Spinal cord (tissue), 10 donors: ENCODE data around the gene ATG4D. TPM values are rescaled to one million over a fixed set of nuclear protein-coding genes. Genes with fewer than 3 reads are reported as not detected.

ENCODE experiments used
- DNase-seq, 6 donors: peaks; one replicate each; pipeline versions ENCODE4 v3.0.0 to v3.0.0-alpha.2; 2013 to 2015; ENCODE audit warnings: low spot score in 6 of 6, low read depth in 4 of 6
- H3K27ac ChIP-seq: one replicate; pipeline ENCODE4 v1.5.1; 2013; ENCODE audit warnings: low read depth, low read length, control low read depth
- H3K27me3 ChIP-seq: one replicate; pipeline ENCODE4 v1.6.1; 2013; ENCODE audit warnings: low read length; ENCODE audit not compliant: control insufficient read depth, insufficient read depth
- H3K36me3 ChIP-seq: one replicate; pipeline ENCODE4 v1.6.1; 2013; ENCODE audit warnings: low read length; ENCODE audit not compliant: control insufficient read depth, insufficient read depth
- H3K4me1 ChIP-seq: one replicate; pipeline ENCODE4 v1.6.1; 2013; ENCODE audit warnings: low read length; ENCODE audit not compliant: control insufficient read depth, insufficient read depth
- H3K4me3 ChIP-seq: one replicate; pipeline ENCODE4 v1.5.1; 2013; ENCODE audit warnings: low read depth, low read length, control low read depth
- H3K9me3 ChIP-seq: one replicate; pipeline ENCODE4 v1.6.1; 2013; ENCODE audit warnings: low read length; ENCODE audit not compliant: control insufficient read depth, insufficient read depth
- WGBS: methylation state at CpG from one replicate; pipeline ENCODE4 v1.1.5; 2013; ENCODE audit warnings: missing lambda C conversion rate; ENCODE audit not compliant: insufficient coverage; 5-methylcytosine and 5-hydroxymethylcytosine counted together
- polyA plus RNA-seq, 2 donors: library from polyadenylated mRNA; unstranded; fragments of 120-200 nt; gene quantifications; one replicate each; pipeline ENCODE4 v1.2.1, GENCODE V29; 2013; ENCODE audit not compliant: insufficient read length in 2 of 2
- total RNA-seq, 2 donors: library from RNA; depleted of rRNA in 1 of 2; stranded (reverse); fragments of 120-200 nt in 1 of 2; fragments of >200 nt in 1 of 2; gene quantifications; one replicate each; pipeline versions ENCODE4 v1.2.3 to v1.2.4, GENCODE V29; 2013 to 2014
- donor health status: healthy.

ATG4D gene
- total and polyA plus RNA-seq, 4 donors = 10.6 to 43.9 (median 31.3) TPM

DNA sequence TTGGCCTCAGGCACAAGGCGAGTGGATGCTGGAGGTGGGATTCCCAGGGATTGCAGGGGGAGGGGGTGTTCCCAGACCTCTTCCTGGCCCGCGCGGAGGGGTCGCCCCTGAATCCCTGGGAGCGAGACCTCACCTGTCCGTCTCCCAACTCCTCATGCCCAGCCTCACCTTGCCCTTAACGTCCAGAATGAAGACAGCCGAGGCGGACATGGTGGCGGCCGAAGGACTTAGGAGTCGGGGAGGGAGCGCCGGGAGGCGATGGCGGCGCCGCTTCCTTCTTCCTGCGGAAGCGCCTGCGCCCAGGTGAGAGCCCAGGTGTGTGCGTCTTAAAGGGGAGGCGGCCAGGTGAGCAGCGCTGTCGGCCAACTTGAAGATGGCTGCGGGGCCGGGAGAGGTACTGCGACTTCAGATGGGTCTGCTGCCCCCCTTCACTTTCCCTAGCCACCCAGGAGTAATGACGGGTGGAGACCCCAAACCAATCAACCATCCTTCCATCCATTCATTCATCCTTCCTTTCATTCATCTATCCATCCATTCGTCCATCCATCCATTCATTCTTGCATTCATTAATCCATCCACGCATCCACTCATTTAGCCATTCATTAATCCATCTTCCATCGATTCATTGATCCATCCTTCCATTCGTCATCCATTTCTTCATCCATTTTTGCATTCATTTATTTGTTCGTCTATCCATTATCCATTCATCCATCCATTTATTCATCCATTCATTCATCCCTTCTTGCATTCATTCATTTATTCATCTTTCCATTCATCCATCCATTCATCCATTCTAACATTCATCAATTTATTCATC is 43.5 kb downstream of the ATG4D start, which contains the start of gene AP1M2:
TSS of gene AP1M2 (minus strand) at position 291 of the 817 bp plus-strand sequence. CDS start at position 210, 81 bp downstream.
- H3K27ac ChIP-seq = no peak within 1 kb of the TSS

DNA sequence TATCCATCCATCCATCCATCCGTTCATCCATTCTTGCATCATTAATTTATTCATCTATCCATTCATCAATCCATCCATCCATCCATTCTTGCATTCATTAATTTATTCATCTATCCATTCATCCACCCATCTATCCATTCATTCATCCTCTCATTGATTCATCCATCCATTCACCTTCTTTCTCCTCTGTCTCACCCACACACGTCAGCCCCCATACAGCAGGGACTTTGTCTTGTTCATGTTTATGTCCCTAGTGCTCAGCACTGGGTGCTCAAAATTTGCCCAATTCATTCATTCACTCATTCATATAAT is 44.1 kb downstream of the ATG4D start:
- Histone ChIP-seq H3K9me3 (no peaks in the 10 kb centered on the region), H3K27me3 (peaks cover 30% of the 10 kb centered on the region), H3K36me3 (no peaks in the 10 kb centered on the region), H3K4me1 (peaks cover 5% of the 10 kb centered on the region), H3K27ac (no peak overlapping the region), H3K4me3 (no peak overlapping the region)
- DNase-seq = no peak
- WGBS = 100% methylated on average over 1 of the region's 2 CpGs

More for the DNA sequence above, 43.5 kb downstream of the ATG4D start, which contains the start of gene AP1M2:
- Histone ChIP-seq H3K27me3 (peaks cover 30% of the 10 kb centered on the region), H3K4me3 (no peak within 1 kb of the TSS), H3K36me3 (no peaks in the 10 kb centered on the region), H3K9me3 (no peaks in the 10 kb centered on the region), H3K4me1 (peaks cover 5% of the 10 kb centered on the region)
- no peak for DNase-seq
- 14% methylated on average over 33 of the region's 35 CpGs for WGBS

- no peaks in the 10 kb centered on the region for H3K36me3 ChIP-seq
- H3K27ac ChIP-seq = peak overlapping the region; percentile 76
- H3K4me1 ChIP-seq = peaks cover 12% of the 10 kb centered on the region
These were observed 49.4 kb downstream of the ATG4D start for GRCh38 chr19:10593148-10593547.

GRCh38 chr19:10593820-10594637 is 50.3 kb downstream of the ATG4D start:
- Histone ChIP-seq H3K27me3 (no peaks in the 10 kb centered on the region), H3K36me3 (no peaks in the 10 kb centered on the region), H3K9me3 (no peaks in the 10 kb centered on the region), H3K4me3 (no peak overlapping the region), H3K4me1 (peaks cover 12% of the 10 kb centered on the region), H3K27ac (peak overlapping the region; percentile 76)
- peak in 2 of 6 donors; percentile 18 to 66 for DNase-seq
- WGBS = 63% methylated on average over 9 of the region's 9 CpGs

More at GRCh38 chr19:10593148-10593547, 49.4 kb downstream of the ATG4D start:
- no peaks in the 10 kb centered on the region for H3K9me3 ChIP-seq
- H3K27me3 ChIP-seq = peaks cover 6% of the 10 kb centered on the region
- H3K4me3 ChIP-seq = no peak overlapping the region
- DNase-seq = no peak
- whole genome bisulfite sequencing = 95% methylated on average over 6 of the region's 7 CpGs

DNA sequence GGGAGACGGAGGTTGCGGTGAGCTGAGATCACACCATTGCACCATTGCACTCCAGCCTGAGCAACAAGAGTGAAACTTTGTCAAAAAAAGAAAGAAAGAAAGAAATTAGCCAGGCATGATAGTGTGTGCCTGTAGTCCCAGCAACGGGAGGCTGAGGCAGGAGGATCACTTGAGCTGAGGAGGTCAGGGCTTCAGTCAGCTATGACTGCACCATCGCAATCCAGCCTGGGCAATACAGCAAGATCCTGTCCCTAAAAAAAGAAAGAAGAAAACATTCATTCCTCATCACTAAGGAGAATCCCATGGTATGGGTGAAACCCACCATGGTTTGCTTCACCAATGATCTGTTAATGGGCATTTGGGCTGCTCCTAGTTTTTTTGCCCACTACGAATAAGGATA is 56.4 kb downstream of the ATG4D start:
- H3K27ac ChIP-seq = no peak overlapping the region
- no peaks in the 10 kb centered on the region for H3K27me3 ChIP-seq
- DNase-seq = no peak
- peaks cover 20% of the 10 kb centered on the region for H3K4me1 ChIP-seq
- no peaks in the 10 kb centered on the region for H3K9me3 ChIP-seq
- H3K4me3 ChIP-seq = no peak overlapping the region
- 97% methylated on average over 3 of the region's 5 CpGs for WGBS
- peaks cover 3% of the 10 kb centered on the region for H3K36me3 ChIP-seq

DNA sequence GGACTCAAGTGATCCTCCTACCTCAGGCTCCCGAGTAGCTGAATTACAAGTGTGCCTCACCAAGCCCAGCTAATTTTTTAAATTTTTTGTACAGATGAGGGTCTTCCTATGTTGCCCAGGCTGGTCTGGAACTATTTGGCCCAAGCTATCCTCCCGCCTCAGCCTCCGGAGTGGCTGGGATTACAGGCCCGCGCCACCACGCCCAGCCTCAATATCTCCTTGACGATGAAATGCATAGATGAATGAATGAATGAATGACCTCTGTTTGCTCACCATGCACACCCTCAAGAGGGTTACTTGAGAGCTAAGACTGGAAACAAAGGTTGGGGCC is 58.3 kb downstream of the ATG4D start:
- no peak for DNase-seq
- peaks cover 3% of the 10 kb centered on the region for H3K36me3 ChIP-seq
- H3K4me1 ChIP-seq = peaks cover 20% of the 10 kb centered on the region
- 67% methylated on average over 1 of the region's 7 CpGs for WGBS
- H3K27me3 ChIP-seq = no peaks in the 10 kb centered on the region
- peak overlapping the region; percentile 57 for H3K27ac ChIP-seq
- H3K4me3 ChIP-seq = peak overlapping the region; percentile 24
- no peaks in the 10 kb centered on the region for H3K9me3 ChIP-seq

DNA sequence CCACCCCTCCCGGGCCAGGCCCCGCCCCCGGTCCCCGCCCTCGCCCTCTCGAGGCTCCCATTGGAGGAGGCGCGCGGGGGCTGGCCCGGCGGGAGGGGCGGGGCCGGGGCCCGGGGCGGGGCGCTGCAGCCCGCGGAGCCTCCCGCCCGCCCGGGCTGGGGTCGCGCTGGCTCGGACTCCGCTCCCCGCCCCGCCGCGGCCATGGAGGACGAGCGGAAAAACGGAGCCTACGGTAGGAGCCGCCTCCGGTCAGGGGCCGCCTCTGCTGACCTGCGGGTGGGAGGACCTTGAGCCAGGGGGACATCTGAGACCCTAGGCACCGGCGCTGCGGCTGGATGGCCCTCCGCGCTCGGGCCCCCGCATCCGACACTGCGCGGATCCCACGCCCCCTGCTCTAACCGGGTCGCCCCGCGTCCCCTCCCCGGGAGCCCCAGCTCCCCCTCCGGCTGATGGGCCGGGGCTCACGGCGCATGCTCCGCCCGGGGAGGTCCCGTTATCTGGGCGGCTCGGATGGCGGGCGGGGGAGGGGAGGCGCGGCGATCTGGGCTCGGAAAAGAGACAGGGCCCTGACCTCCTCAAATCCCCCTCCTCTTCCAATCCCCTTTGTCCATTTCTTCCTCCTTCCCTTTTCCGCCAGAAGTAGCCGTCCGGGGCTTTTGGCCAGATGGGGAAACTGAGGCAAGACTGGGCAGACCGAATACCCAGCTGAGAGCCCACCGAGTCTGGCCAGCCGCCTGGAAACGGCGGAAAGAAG is 58.8 kb downstream of the ATG4D start:
- under 1% methylated on average over 71 of the region's 76 CpGs for WGBS
- H3K27me3 ChIP-seq = no peaks in the 10 kb centered on the region
- peak overlapping the region; percentile 91 for H3K27ac ChIP-seq
- H3K36me3 ChIP-seq = peaks cover 3% of the 10 kb centered on the region
- peaks cover 20% of the 10 kb centered on the region for H3K4me1 ChIP-seq
- no peaks in the 10 kb centered on the region for H3K9me3 ChIP-seq
- peak in 5 of 6 donors; percentile 74 to 94 (median 78) for DNase-seq
- H3K4me3 ChIP-seq = peak overlapping the region; percentile 94
